HepG2 (cell line): Measurements from ENCODE around the gene VASN. TPM values are rescaled to one million over a fixed set of nuclear protein-coding genes. Genes with fewer than 3 reads are reported as not detected.

Experiments used
- ARID3A ChIP-seq: IDR thresholded peaks from 2 replicates; pipeline ENCODE4 v1.6.1; 2012; ENCODE audit warnings: low read depth, low read length, improper control_type of control experiment
- ARID4A ChIP-seq: sonication (generic); formaldehyde crosslinking; IDR thresholded peaks from 2 replicates; pipeline ENCODE4 v1.5.0; 2020; ENCODE audit warnings: mild to moderate bottlenecking, missing genetic modification reagents, borderline replicate concordance
- ARNTL ChIP-seq: sonication (generic); formaldehyde crosslinking; IDR thresholded peaks from 2 replicates; pipeline ENCODE4 v1.4.0; 2020; ENCODE audit warnings: mild to moderate bottlenecking, missing genetic modification reagents
- CREB3 ChIP-seq: sonication (generic); formaldehyde crosslinking; IDR thresholded peaks from 2 replicates; pipeline ENCODE4 v1.5.0; 2020; ENCODE audit warnings: missing genetic modification reagents
- GATAD2A ChIP-seq: IDR thresholded peaks from 2 replicates; pipeline ENCODE4 v1.6.1; 2016
- HMG20A ChIP-seq: IDR thresholded peaks from 2 replicates; pipeline ENCODE4 v1.6.1; 2016; ENCODE audit warnings: borderline replicate concordance
- IRX3 ChIP-seq: sonication (generic); formaldehyde crosslinking; IDR thresholded peaks from 2 replicates; pipeline ENCODE4 v1.8.1; 2023; ENCODE audit warnings: mild to moderate bottlenecking, low read depth, missing genetic modification reagents, borderline replicate concordance
- MYPOP ChIP-seq: sonication (generic); formaldehyde crosslinking; IDR thresholded peaks from 2 replicates; pipeline ENCODE4 v1.8.1; 2023; ENCODE audit warnings: mild to moderate bottlenecking, moderate library complexity, missing genetic modification reagents
- RCOR2 ChIP-seq: IDR thresholded peaks from 2 replicates; pipeline ENCODE4 v1.6.1; 2016; ENCODE audit warnings: missing biosample characterization, missing genetic modification reagents
- SMARCC2 ChIP-seq: fragments of 450-650 bp; IDR thresholded peaks from 2 replicates; pipeline ENCODE4 v1.6.1; 2017; ENCODE audit warnings: antibody characterized with exemption, mild to moderate bottlenecking
- STAG1 ChIP-seq: sonication (generic); formaldehyde crosslinking; IDR thresholded peaks from 2 replicates; pipeline ENCODE4 v1.4.0; 2020; ENCODE audit warnings: missing genetic modification reagents
- TARDBP ChIP-seq: sonication (generic); formaldehyde crosslinking; IDR thresholded peaks from 2 replicates; pipeline ENCODE4 v1.8.0; 2022; ENCODE audit warnings: mild to moderate bottlenecking, missing genetic modification reagents
- TBP ChIP-seq: sonication (generic); formaldehyde crosslinking; IDR thresholded peaks from 2 replicates; pipeline ENCODE4 v1.5.0; 2020; ENCODE audit warnings: missing genetic modification reagents
- TGIF2 ChIP-seq: IDR thresholded peaks from 2 replicates; pipeline ENCODE4 v1.6.1; 2016; ENCODE audit warnings: control low read depth, missing compliant biosample characterization
- THAP11 ChIP-seq: IDR thresholded peaks from 2 replicates; pipeline ENCODE4 v1.6.1; 2016; ENCODE audit warnings: missing biosample characterization, missing genetic modification reagents
- U2AF2 ChIP-seq: fragments of 200-400 bp; formaldehyde crosslinking; IDR thresholded peaks from 2 replicates; pipeline ENCODE4 v1.6.1; 2017; ENCODE audit warnings: low read depth, mild to moderate bottlenecking, low read length
- ZNF800 ChIP-seq: sonication (generic); formaldehyde crosslinking; IDR thresholded peaks from 2 replicates; pipeline ENCODE4 v1.4.0; 2020; ENCODE audit warnings: missing genetic modification reagents
- polyA plus RNA-seq, 8 experiments: library from polyadenylated mRNA; depleted of rRNA in 3 of 8; stranded (reverse) in 7 of 8; unstranded in 1 of 8; fragments of >200 nt; fragmentation: Illumina TruSeq in 4 of 8; extraction: Trizol in 4 of 8; gene quantifications; 2 replicates each; pipeline versions ENCODE4 v1.2.1 to v1.2.3, GENCODE V29; 2011 to 2016; ENCODE audit warnings: low read depth in 4 of 8, missing spikeins in 1 of 8, mixed read lengths in 1 of 8; ENCODE audit not compliant: insufficient read depth in 1 of 8
- total RNA-seq, 5 experiments: library from RNA; depleted of rRNA; stranded (reverse); fragments of >200 nt; fragmentation: Illumina TruSeq; extraction: Trizol; gene quantifications; 2 replicates each; pipeline ENCODE4 v1.2.3, GENCODE V29; 2016; ENCODE audit warnings: low read depth in 1 of 5

Gene VASN
- total and polyA plus RNA-seq, 2 of the 13 experiments (the other 11 are each of a cell fraction or from before 2014, with no cell fraction given), result 8.4 to 18.2 TPM

GRCh38 chr16:4372578-4373355, 1.1 kb downstream of the VASN start (continued):
- TF ChIP-seq ARID3A (no peak), TGIF2 (CRISPR knock-in tag) (peak; percentile 61; the same call in 1 of the 2 replicates), HMG20A (no peak; the same call in 1 of the 2 replicates), ZNF800 (no peak), ARNTL (CRISPR knock-in tag) (peak; percentile 61), TARDBP (CRISPR knock-in tag) (peak; percentile 84), STAG1 (CRISPR knock-in tag) (peak; percentile 28; the same call in 1 of the 2 replicates), THAP11 (CRISPR knock-in tag) (peak; percentile 29; the same call in 1 of the 2 replicates), CREB3 (CRISPR knock-in tag) (no peak), SMARCC2 (no peak), ARID4A (CRISPR knock-in tag) (peak; percentile 73), TBP (CRISPR knock-in tag) (no peak), U2AF2 (no peak), IRX3 (CRISPR knock-in tag) (no peak), GATAD2A (CRISPR knock-in tag) (peak; percentile 51; the same call in 1 of the 2 replicates), RCOR2 (CRISPR knock-in tag) (peak; percentile 55; the same call in 1 of the 2 replicates), MYPOP (CRISPR knock-in tag) (0 out of 2 replicates have a peak, but pooled peaks have one; percentile 22)
